OCI-LY3 (cell line): ENCODE data around the gene FGR.

Source experiments
- H2AFZ ChIP-seq: fragments of 200-600, 300-600 bp; shearing (Covaris generic); 2 replicates; pipeline ENCODE4 v1.6.0; 2014; ENCODE audit warnings: antibody characterized with exemption, low read depth, low read length
- H3K27ac ChIP-seq: fragments of 200-600, 300-600 bp; sonication (generic); 2 replicates; pipeline ENCODE4 v1.5.1; 2014; ENCODE audit warnings: mild to moderate bottlenecking, low read length, moderate library complexity, mixed read lengths
- H3K27me3 ChIP-seq: fragments of 200-600, 300-600 bp; sonication (generic); 2 replicates; pipeline ENCODE4 v1.6.1; 2014; ENCODE audit warnings: low read depth, low read length, mixed read lengths
- H3K36me3 ChIP-seq: fragments of 200-600, 300-600 bp; sonication (generic); replicated peaks from 2 replicates; pipeline ENCODE3; 2014; ENCODE audit warnings: low read depth, low read length, mixed read lengths
- H3K4me1 ChIP-seq: fragments of 300-600, 200-600 bp; sonication (generic); 2 replicates; pipeline ENCODE4 v1.6.1; 2014; ENCODE audit warnings: low read length, mixed read lengths
- H3K4me2 ChIP-seq: fragments of 200-600, 300-600 bp; sonication (generic); 2 replicates; pipeline ENCODE4 v1.6.1; 2014; ENCODE audit warnings: low read length, mixed read lengths
- H3K4me3 ChIP-seq: fragments of 300-600, 200-600 bp; sonication (generic); 2 replicates; pipeline ENCODE4 v1.5.1; 2014; ENCODE audit warnings: antibody characterized with exemption, mild to moderate bottlenecking, low read length, moderate library complexity
- H3K79me2 ChIP-seq: fragments of 300-600, 200-600 bp; shearing (Covaris generic); 2 replicates; pipeline ENCODE4 v1.6.1; 2014; ENCODE audit warnings: mild to moderate bottlenecking, low read length, mixed read lengths
- H3K9ac ChIP-seq: fragments of 300-600, 200-600 bp; shearing (Covaris generic); 2 replicates; pipeline ENCODE4 v1.6.0; 2014; ENCODE audit warnings: mild to moderate bottlenecking, low read length, moderate library complexity
- H3K9me3 ChIP-seq: fragments of 200-600, 300-600 bp; shearing (Covaris generic); 2 replicates; pipeline ENCODE4 v1.6.1; 2014; ENCODE audit warnings: low read length, mixed read lengths; ENCODE audit not compliant: insufficient read depth
- H4K20me1 ChIP-seq: fragments of 200-600, 300-600 bp; sonication (generic); 2 replicates; pipeline ENCODE4 v1.6.1; 2016; ENCODE audit warnings: low read length, mixed read lengths; ENCODE audit not compliant: insufficient read depth
- EZH2phosphoT487 ChIP-seq: fragments of 200-600 bp; shearing (Covaris generic); IDR thresholded peaks from 2 replicates; pipeline ENCODE4 v1.6.1; 2018; ENCODE audit warnings: antibody characterized with exemption, mixed run types, low read depth
- TF ChIP-seq, protein P1 (sequence below): fragments of 200-600, 300-600 bp; sonication (generic); IDR thresholded peaks from 2 replicates; pipeline ENCODE4 v1.5.1; 2014; ENCODE audit warnings: antibody characterized with exemption, low read length, low read depth

FGR gene

DNA sequence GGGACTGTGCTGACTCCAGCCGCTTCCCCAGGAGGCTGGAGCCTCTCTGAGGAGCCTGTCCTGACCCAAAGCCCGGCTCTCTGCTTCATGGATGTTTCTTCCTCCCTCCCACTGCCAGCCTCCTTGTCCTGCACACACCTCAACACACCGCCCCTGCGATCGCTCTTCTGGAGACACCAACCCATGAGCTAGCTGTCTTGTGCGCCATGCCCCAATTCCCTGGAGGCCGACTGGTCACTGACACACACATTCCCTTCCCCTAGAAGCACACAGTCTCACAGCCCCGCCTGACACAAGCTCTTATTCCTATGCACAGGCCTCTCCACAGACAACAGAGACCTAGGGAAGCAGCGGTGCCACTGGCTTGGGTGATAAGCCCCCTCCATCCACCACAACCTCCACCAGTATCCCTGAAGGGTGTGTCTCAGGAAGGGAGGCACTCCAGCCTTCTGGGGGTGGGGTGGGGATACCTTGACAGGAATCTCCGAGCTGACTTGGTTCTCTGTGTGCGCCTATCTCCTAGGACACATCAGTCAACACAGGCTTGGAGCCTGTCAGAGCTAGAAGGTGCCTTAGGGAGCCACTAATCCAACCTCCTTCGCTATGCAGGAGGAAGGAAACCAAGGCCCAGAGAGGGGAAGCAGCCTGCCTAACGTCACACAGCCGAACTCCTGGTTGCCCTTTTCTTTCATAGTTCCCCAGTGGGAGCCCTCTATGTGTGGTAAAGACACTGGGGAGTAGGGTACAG is 62.1 kb downstream of the FGR start:
- Histone ChIP-seq H3K4me3 (no peak overlapping the region), H3K9ac (no peak overlapping the region), H3K4me2 (no peak overlapping the region), H3K27me3 (0 out of 2 replicates have a peak, but pooled peaks cover 3% of the 10 kb centered on the region), H3K4me1 (0 out of 2 replicates have a peak, but pooled peaks cover 6% of the 10 kb centered on the region), H4K20me1 (0 out of 2 replicates have a peak, but pooled peaks cover 3% of the 10 kb centered on the region), H3K27ac (no peak overlapping the region), H3K9me3 (no peaks in the 10 kb centered on the region), H3K79me2 (no peaks in the 10 kb centered on the region), H2AFZ (no peak overlapping the region), H3K36me3 (no peaks in the 10 kb centered on the region)
- TF ChIP-seq, protein P1, sequence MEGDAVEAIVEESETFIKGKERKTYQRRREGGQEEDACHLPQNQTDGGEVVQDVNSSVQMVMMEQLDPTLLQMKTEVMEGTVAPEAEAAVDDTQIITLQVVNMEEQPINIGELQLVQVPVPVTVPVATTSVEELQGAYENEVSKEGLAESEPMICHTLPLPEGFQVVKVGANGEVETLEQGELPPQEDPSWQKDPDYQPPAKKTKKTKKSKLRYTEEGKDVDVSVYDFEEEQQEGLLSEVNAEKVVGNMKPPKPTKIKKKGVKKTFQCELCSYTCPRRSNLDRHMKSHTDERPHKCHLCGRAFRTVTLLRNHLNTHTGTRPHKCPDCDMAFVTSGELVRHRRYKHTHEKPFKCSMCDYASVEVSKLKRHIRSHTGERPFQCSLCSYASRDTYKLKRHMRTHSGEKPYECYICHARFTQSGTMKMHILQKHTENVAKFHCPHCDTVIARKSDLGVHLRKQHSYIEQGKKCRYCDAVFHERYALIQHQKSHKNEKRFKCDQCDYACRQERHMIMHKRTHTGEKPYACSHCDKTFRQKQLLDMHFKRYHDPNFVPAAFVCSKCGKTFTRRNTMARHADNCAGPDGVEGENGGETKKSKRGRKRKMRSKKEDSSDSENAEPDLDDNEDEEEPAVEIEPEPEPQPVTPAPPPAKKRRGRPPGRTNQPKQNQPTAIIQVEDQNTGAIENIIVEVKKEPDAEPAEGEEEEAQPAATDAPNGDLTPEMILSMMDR, result no peak
- no peak for TF ChIP-seq EZH2phosphoT487

DNA sequence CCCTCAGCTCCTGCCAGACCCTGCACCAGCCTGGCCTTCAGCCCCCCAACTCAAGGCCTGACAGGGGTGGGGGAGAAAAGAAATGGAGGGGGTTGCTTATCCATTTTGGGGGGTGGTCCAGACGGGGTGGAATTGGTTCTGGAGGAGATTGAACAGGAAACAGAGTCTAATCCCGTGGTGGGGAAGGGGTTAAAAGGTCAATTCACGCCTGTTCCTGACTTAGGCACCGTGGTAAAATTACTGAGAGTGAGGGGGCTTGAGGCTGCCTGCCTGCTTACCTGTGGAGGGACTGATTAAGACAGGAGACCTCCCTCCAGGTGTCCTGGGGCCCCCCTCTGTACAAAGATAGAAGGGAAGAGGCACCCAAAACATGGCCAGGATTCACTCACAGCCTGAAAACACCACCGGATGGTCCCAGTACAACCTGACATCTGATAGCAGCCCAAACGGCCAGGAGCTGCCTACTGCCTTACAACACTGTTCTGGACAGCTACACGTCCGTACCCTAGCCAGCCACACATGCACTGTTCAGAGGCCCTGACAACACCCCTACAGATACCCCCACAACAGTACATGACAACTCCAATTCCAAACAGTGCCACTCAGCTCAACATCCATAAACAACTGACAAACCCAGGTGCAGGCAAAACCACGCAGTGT is 62.8 kb downstream of the FGR start:
- Histone ChIP-seq H3K36me3 (no peaks in the 10 kb centered on the region), H3K9me3 (no peaks in the 10 kb centered on the region), H2AFZ (no peak overlapping the region), H3K27me3 (0 out of 2 replicates have a peak, but pooled peaks cover 3% of the 10 kb centered on the region), H4K20me1 (0 out of 2 replicates have a peak, but pooled peaks cover 4% of the 10 kb centered on the region), H3K4me3 (no peak overlapping the region), H3K9ac (no peak overlapping the region), H3K79me2 (no peaks in the 10 kb centered on the region), H3K4me1 (0 out of 2 replicates have a peak, but pooled peaks cover 6% of the 10 kb centered on the region), H3K27ac (no peak overlapping the region), H3K4me2 (no peak overlapping the region)
- TF ChIP-seq, protein P1, result no peak
- TF ChIP-seq EZH2phosphoT487, result no peak

DNA sequence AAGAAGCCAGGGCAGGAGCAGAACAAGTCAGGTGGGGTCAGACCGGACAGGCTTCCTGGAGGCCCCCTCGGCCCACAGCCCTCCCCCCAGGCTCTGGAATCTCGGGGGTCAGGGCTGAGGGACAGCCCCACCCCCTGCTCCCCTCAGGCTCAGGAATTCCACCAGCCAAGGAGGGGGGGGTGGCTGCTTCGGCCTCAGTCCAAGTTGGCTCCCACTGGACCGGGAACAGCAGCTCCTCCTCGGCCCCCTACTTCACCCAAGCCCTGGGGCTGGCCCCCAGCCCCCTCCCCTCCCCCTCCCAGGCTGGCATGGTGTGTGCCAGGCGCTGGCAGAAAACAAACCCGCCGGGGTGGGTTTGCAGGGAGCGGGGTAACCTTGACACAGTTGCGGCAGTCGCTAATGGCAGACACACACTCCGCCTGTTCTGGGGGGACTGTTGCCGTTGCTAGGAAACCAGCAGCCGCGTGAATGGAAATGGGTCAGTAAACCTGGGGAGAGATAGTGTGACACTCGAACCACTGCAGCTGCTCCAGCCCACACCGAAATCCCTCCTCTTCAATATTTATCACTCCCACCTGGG is 63.5 kb downstream of the FGR start:
- TF ChIP-seq, protein P1, result no peak
- TF ChIP-seq EZH2phosphoT487, result no peak
- no peak overlapping the region for H3K9ac ChIP-seq
- no peak overlapping the region for H3K4me3 ChIP-seq
- 0 out of 2 replicates have a peak, but pooled peaks cover 6% of the 10 kb centered on the region for H3K4me1 ChIP-seq
- H3K27me3 ChIP-seq, result 0 out of 2 replicates have a peak, but pooled peaks cover 3% of the 10 kb centered on the region
- no peaks in the 10 kb centered on the region for H3K79me2 ChIP-seq
- H3K9me3 ChIP-seq, result no peaks in the 10 kb centered on the region
- H3K27ac ChIP-seq, result no peak overlapping the region
- no peak overlapping the region for H2AFZ ChIP-seq
- no peak overlapping the region for H3K4me2 ChIP-seq
- 0 out of 2 replicates have a peak, but pooled peaks cover 4% of the 10 kb centered on the region for H4K20me1 ChIP-seq
- no peaks in the 10 kb centered on the region for H3K36me3 ChIP-seq

DNA sequence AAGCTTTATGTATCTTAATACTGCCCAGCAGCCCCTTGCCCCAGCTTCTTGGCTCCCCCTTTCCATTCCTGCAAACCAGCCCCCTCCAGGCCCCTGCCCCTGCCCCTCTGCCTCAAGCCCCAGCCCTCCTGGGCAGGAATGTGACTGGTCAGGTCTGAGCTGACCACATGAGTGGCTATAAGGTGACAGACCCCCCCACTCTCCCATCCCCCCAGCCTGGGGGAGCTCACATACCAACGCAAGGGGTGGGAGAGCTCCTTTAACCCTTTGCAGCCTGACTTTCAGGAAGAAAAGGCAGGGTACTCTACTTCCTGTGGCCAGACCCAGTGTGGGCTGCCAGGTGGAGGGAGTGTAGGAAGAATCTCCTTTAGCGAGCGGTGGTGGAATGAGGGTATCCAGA is 64.2 kb downstream of the FGR start:
- H3K4me3 ChIP-seq, result no peak overlapping the region
- TF ChIP-seq, protein P1, result no peak
- TF ChIP-seq EZH2phosphoT487, result no peak
- 0 out of 2 replicates have a peak, but pooled peaks cover 3% of the 10 kb centered on the region for H3K4me1 ChIP-seq
- 0 out of 2 replicates have a peak, but pooled peaks cover 4% of the 10 kb centered on the region for H4K20me1 ChIP-seq
- H3K27ac ChIP-seq, result no peak overlapping the region
- no peak overlapping the region for H3K9ac ChIP-seq
- no peaks in the 10 kb centered on the region for H3K79me2 ChIP-seq
- no peaks in the 10 kb centered on the region for H3K9me3 ChIP-seq
- no peak overlapping the region for H2AFZ ChIP-seq
- no peak overlapping the region for H3K4me2 ChIP-seq
- H3K27me3 ChIP-seq, result 0 out of 2 replicates have a peak, but pooled peaks cover 3% of the 10 kb centered on the region
- H3K36me3 ChIP-seq, result no peaks in the 10 kb centered on the region
